NCI-H1105 (cell line): ENCODE data around the gene CCN6.

Experiments used
- DNase-seq: peaks from one replicate; lab custom pipeline; 2025; lab: John Stamatoyannopoulos, UW

CCN6 gene

DNA sequence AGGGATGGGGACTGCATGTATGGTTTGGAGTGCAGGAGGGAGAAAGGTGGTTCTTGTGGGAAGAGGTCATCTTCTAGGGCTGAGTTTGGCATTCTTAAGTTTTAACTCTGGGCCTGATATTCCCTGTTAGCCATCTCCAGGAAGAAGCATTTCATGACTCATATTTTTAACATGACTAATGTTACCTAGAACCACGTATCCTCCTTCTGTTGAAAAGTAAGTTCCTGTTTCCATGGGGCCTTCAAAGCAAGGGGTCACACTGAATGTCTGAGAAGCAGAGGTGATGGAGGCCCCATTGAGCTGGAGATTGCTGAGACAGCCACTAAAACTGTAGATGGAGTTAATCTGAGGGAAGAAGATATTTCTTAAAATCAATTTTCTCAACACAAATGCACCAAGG, 63.6 kb downstream of the CCN6 start:
- no peak for DNase-seq

DNA sequence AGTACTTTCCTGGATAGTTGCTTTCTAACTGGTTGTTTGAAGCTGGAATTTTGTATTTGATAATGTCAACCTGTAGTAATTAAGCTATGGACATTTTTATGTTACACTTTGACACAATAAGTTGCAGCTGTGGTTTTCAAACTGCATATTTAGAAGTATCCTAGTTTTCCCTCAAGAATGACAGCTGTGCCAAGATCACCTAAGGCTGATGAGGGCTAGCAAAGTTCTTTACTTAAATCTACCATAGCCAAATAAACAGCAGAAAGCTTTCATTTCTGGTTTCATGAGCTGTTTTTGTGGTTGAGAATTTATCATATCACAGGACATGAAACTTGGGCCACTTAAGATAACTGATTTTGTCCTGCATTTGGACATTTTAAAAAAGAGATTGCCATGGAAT, 64.1 kb downstream of the CCN6 start:
- no peak for DNase-seq
